ENCODE data around the gene NELFB. TPM values are rescaled to one million over a fixed set of nuclear protein-coding genes. Genes with fewer than 3 reads are reported as not detected.
A peak's percentile ranks its signal among the peaks of the same experiment; 100 is the strongest.

Gene NELFB
- total RNA-seq, 1 experiment from 2014 or later, result 71.7 TPM

- no peaks in the 10 kb centered on the region; the same call in 1 of the 2 replicates for H3K27me3 Mint-ChIP-seq (ENCODE audit: low read depth)
- H3K4ac ChIP-seq (ENCODE audit: low read depth, low read length), result no peak within 1 kb of the TSS
- no peak within 1 kb of the TSS for H4K8ac ChIP-seq (replicated peaks; ENCODE audit: insufficient read length, low read depth, low read length)
- H3K4me3 Mint-ChIP-seq, result peak within 1 kb of the TSS in 1 of 2 experiments; percentile 73; a peak in 2 of 5 replicates
- no peaks in the 10 kb centered on the region for H3K4me1 ChIP-seq (ENCODE audit: insufficient read depth, low read length)
- no peaks in the 10 kb centered on the region for H4K20me1 ChIP-seq (ENCODE audit: control insufficient read depth, insufficient read depth, insufficient read length)
- H2AK5ac ChIP-seq (ENCODE audit: insufficient read length, low read length), result no peak within 1 kb of the TSS
- no peak within 1 kb of the TSS for H3K56ac ChIP-seq (ENCODE audit: insufficient read length, low read depth, low read length)
- H3K14ac ChIP-seq (ENCODE audit: insufficient read depth, low read length), result no peak within 1 kb of the TSS; the same call in 1 of the 2 replicates
- no CpG with 5 or more reads among the region's 25 CpGs for WGBS (ENCODE audit: extremely low coverage, insufficient read length, low lambda C conversion rate)
- H3K18ac ChIP-seq (ENCODE audit: insufficient read length, low read depth, low read length), result no peak within 1 kb of the TSS
- H3K4me1 Mint-ChIP-seq, result peaks cover 2 to 5% of the 10 kb centered on the region in 2 experiments
- no peaks in the 10 kb centered on the region for H3K9me3 Mint-ChIP-seq
- H3K79me2 ChIP-seq (ENCODE audit: insufficient read depth, low read length), result no peaks in the 10 kb centered on the region
- peak within 1 kb of the TSS; percentile 27 for H3K4me2 ChIP-seq (ENCODE audit: insufficient read depth, insufficient read length, low read length)
- H2BK12ac ChIP-seq (ENCODE audit: insufficient read length, low read depth, low read length), result no peak within 1 kb of the TSS
- no peak within 1 kb of the TSS for H3K9ac ChIP-seq (ENCODE audit: extremely low read depth, insufficient read length, low read length)
- no peak within 1 kb of the TSS for H2BK5ac ChIP-seq (ENCODE audit: insufficient read length, low read length)
- H2BK15ac ChIP-seq (ENCODE audit: low read depth, low read length), result no peak within 1 kb of the TSS
- H4K5ac ChIP-seq (ENCODE audit: insufficient read length, low read depth, low read length), result no peak within 1 kb of the TSS
- H4K91ac ChIP-seq (ENCODE audit: insufficient read length, low read depth, low read length), result no peak within 1 kb of the TSS
- no peak within 1 kb of the TSS for H2AFZ ChIP-seq (ENCODE audit: low read length)
- no peaks in the 10 kb centered on the region for H3K36me3 Mint-ChIP-seq (ENCODE audit: insufficient read depth in 1 of 3, low read depth in 3 of 3)
- H3K23ac ChIP-seq (ENCODE audit: insufficient read length, low read depth, low read length), result no peak within 1 kb of the TSS
- peak; percentile 95 for TF ChIP-seq CTCF (conservative IDR thresholded peaks at IDR 0.05)
- peak; percentile 90 for DNase-seq
- H3T11ph ChIP-seq (ENCODE audit: low read length), result no peak within 1 kb of the TSS
- no peak within 1 kb of the TSS for H3K27ac ChIP-seq (ENCODE audit: insufficient read length, low read depth, low read length)
- no peaks in the 10 kb centered on the region for H3K9me3 ChIP-seq (ENCODE audit: control insufficient read depth, low read depth, low read length)
- no peaks in the 10 kb centered on the region for H3K79me1 ChIP-seq (ENCODE audit: insufficient read depth, low read depth, low read length, poor library complexity, severe bottlenecking)
- H3K27me3 ChIP-seq (ENCODE audit: insufficient read depth, low read length), result no peaks in the 10 kb centered on the region
- H3K23me2 ChIP-seq (ENCODE audit: insufficient read length, low read depth, low read length, poor library complexity, severe bottlenecking), result peaks cover 18% of the 10 kb centered on the region
- no peak within 1 kb of the TSS for H3K27ac Mint-ChIP-seq
- no peak within 1 kb of the TSS for H2BK20ac ChIP-seq (ENCODE audit: low read depth, low read length, poor library complexity, severe bottlenecking)
- H2BK120ac ChIP-seq (ENCODE audit: low read depth, low read length, poor library complexity, severe bottlenecking), result no peak within 1 kb of the TSS
Observed at GRCh38 chr9:137227054-137227852, 27.9 kb upstream of the NELFB start, which contains the start of gene RNF224. Gene RNF224, plus strand, starts transcription at chr9:137227502. Its CDS starts 834 bp downstream, at chr9:137228336.

Measured in H9 (cell line).